Keratinocyte (primary cell): ENCODE measurements around the gene PSMB5. TPM values are rescaled to one million over a fixed set of nuclear protein-coding genes. Genes with fewer than 3 reads are reported as not detected.

Experiments
- DNase-seq: peaks from one replicate; pipeline ENCODE4 v3.0.0-alpha.2; 2011; ENCODE audit warnings: low read depth, missing footprints, low spot score
- FAIRE-seq: peaks from 2 replicates; lab custom pipeline; 2011; peaks lifted over from hg19 to GRCh38; lab: Jason Lieb, UNC
- H2AFZ ChIP-seq: 2 replicates; pipeline ENCODE4 v1.6.0; 2012; ENCODE audit warnings: low read length, control low read depth, inconsistent platforms; ENCODE audit not compliant: control insufficient read depth
- H3K27ac ChIP-seq: 2 replicates; pipeline ENCODE4 v1.5.1; 2011; ENCODE audit warnings: low read length; ENCODE audit not compliant: control insufficient read depth, insufficient read depth
- H3K27me3 ChIP-seq: 3 replicates; pipeline ENCODE4 v1.6.0; 2011; ENCODE audit warnings: low read length; ENCODE audit not compliant: control insufficient read depth, insufficient read depth; ENCODE audit errors: extremely low read depth
- H3K36me3 ChIP-seq, 2 experiments: 2 replicates in 1 of 2; 3 replicates in 1 of 2; pipeline ENCODE4 v1.5.1; 2011; ENCODE audit warnings: low read length in 2 of 2, mild to moderate bottlenecking in 1 of 2; ENCODE audit not compliant: control insufficient read depth in 2 of 2, insufficient read depth in 2 of 2; ENCODE audit errors: extremely low read depth in 1 of 2
- H3K4me1 ChIP-seq: 3 replicates; pipeline ENCODE4 v1.5.1; 2011; ENCODE audit warnings: low read length; ENCODE audit not compliant: control insufficient read depth, insufficient read depth; ENCODE audit errors: extremely low read depth
- H3K4me2 ChIP-seq: 3 replicates; pipeline ENCODE4 v1.6.0; 2011; ENCODE audit warnings: low read depth, low read length; ENCODE audit not compliant: control insufficient read depth, insufficient read depth; ENCODE audit errors: extremely low read depth
- H3K4me3 ChIP-seq, 3 experiments: fragments of 200-600 bp in 1 of 3; sonication (generic) in 1 of 3; 2 replicates in 2 of 3; 3 replicates in 1 of 3; pipeline ENCODE4 v1.5.1; 2011 to 2016; ENCODE audit warnings: low read length in 3 of 3, mild to moderate bottlenecking in 3 of 3, control low read depth in 2 of 3, inconsistent platforms in 1 of 3, low read depth in 1 of 3, mixed read lengths in 1 of 3, mixed run types in 1 of 3, moderate library complexity in 1 of 3; ENCODE audit not compliant: control insufficient read depth in 2 of 3, insufficient read depth in 2 of 3; ENCODE audit errors: extremely low read depth in 1 of 3
- H3K79me2 ChIP-seq: 2 replicates; pipeline ENCODE4 v1.6.0; 2012; ENCODE audit warnings: low read length; ENCODE audit not compliant: control insufficient read depth, insufficient read depth
- H3K9ac ChIP-seq: 3 replicates; pipeline ENCODE4 v1.6.0; 2011; ENCODE audit warnings: low read length; ENCODE audit not compliant: control insufficient read depth, insufficient read depth; ENCODE audit errors: extremely low read depth
- H3K9me1 ChIP-seq: 3 replicates; pipeline ENCODE4 v1.6.0; 2011; ENCODE audit warnings: low read length; ENCODE audit not compliant: control insufficient read depth, insufficient read depth; ENCODE audit errors: extremely low read depth
- H3K9me3 ChIP-seq: 2 replicates; pipeline ENCODE4 v1.5.1; 2012; ENCODE audit warnings: low read depth, low read length; ENCODE audit not compliant: control insufficient read depth
- H4K20me1 ChIP-seq: 3 replicates; pipeline ENCODE4 v1.6.0; 2011; ENCODE audit warnings: low read length; ENCODE audit not compliant: control insufficient read depth, insufficient read depth; ENCODE audit errors: extremely low read depth
- CTCF ChIP-seq, 3 experiments: IDR thresholded peaks in 1 of 3; conservative IDR thresholded peaks in 1 of 3; optimal IDR thresholded peaks in 1 of 3; 2 replicates in 2 of 3; 3 replicates in 1 of 3; pipeline versions ENCODE3 to v1.5.1; 2011; ENCODE audit warnings: low read length in 3 of 3, mild to moderate bottlenecking in 3 of 3, moderate library complexity in 2 of 3, control low read depth in 1 of 3, inconsistent platforms in 1 of 3; ENCODE audit not compliant: insufficient read depth in 2 of 3; ENCODE audit errors: extremely low read depth in 1 of 3
- EZH2 ChIP-seq: IDR thresholded peaks from one replicate; pipeline ENCODE4 v1.6.1; 2012; ENCODE audit warnings: inconsistent platforms, mild to moderate bottlenecking, low read length, moderate library complexity
- dilution Hi-C: fragments of 300-500 bp; cut with MboI; formaldehyde crosslinking; loops from one replicate; pipeline ENCODE4 v1.7.0; 2020; ENCODE audit warnings: low sequenced_read_pairs; ENCODE audit not compliant: extremely low pct_ligation_motif_present
- polyA plus RNA-seq, 5 experiments: library from polyadenylated mRNA; depleted of rRNA in 3 of 5; stranded (reverse) in 3 of 5; stranded (forward) in 1 of 5; unstranded in 1 of 5; fragments of >200 nt; gene quantifications; 1 replicate in 1 of 5; 2 replicates in 3 of 5; 3 replicates in 1 of 5; pipeline versions ENCODE4 v1.2.1 to v1.2.3, GENCODE V29; 2011 to 2012; ENCODE audit warnings: missing spikeins in 2 of 5, low read depth in 1 of 5, low replicate concordance in 1 of 5

PSMB5 gene
- polyA plus RNA-seq, 1 donor (not counting 4 experiments of a cell fraction or from before 2014, with no cell fraction given) = 285 TPM

- H3K36me3 ChIP-seq = peaks cover 48 to 62% of the 10 kb centered on the region in 2 experiments
- peaks cover 4% of the 10 kb centered on the region for H3K9me1 ChIP-seq
- H3K9me3 ChIP-seq = no peaks in the 10 kb centered on the region
- H3K27ac ChIP-seq = no peak overlapping the region
- no peak overlapping the region for H3K9ac ChIP-seq
- dilution Hi-C loops = no loop called here
- peaks cover 19% of the 10 kb centered on the region for H4K20me1 ChIP-seq
- H3K4me2 ChIP-seq = peak overlapping the region; percentile 47
- no peaks in the 10 kb centered on the region for H3K27me3 ChIP-seq
- H2AFZ ChIP-seq = no peak overlapping the region
- peaks cover 53% of the 10 kb centered on the region for H3K79me2 ChIP-seq
- peaks cover 23% of the 10 kb centered on the region for H3K4me1 ChIP-seq
- TF ChIP-seq EZH2 (no peak), CTCF (optimal IDR thresholded peaks at IDR 0.05 in 1 of 3, IDR thresholded peaks at IDR 0.05 in 1 of 3, conservative IDR thresholded peaks at IDR 0.05 in 1 of 3; ENCODE audit: extremely low read depth in 1 of 3, insufficient read depth in 2 of 3, low read length in 3 of 3) (no peak)
- no peak overlapping the region for H3K4me3 ChIP-seq
- FAIRE-seq (no peak), DNase-seq (no peak)
Observed at GRCh38 chr14:23067847-23068788, 33.4 kb upstream of the PSMB5 start.

GRCh38 chr14:23066855-23067744 lies 32.4 kb upstream of the PSMB5 start:
- Histone ChIP-seq H4K20me1 (peaks cover 19% of the 10 kb centered on the region), H3K79me2 (peaks cover 51% of the 10 kb centered on the region), H3K27ac (no peak overlapping the region), H3K9me1 (peaks cover 4% of the 10 kb centered on the region), H3K9ac (no peak overlapping the region), H3K4me3 (no peak overlapping the region), H2AFZ (no peak overlapping the region), H3K36me3 (peaks cover 54 to 66% of the 10 kb centered on the region in 2 experiments), H3K4me1 (peaks cover 28% of the 10 kb centered on the region), H3K27me3 (no peaks in the 10 kb centered on the region), H3K4me2 (no peak overlapping the region), H3K9me3 (no peaks in the 10 kb centered on the region)
- DNase-seq (no peak), FAIRE-seq (no peak)
- dilution Hi-C loops = no loop called here
- TF ChIP-seq EZH2 (no peak), CTCF (optimal IDR thresholded peaks at IDR 0.05 in 1 of 3, IDR thresholded peaks at IDR 0.05 in 1 of 3, conservative IDR thresholded peaks at IDR 0.05 in 1 of 3; ENCODE audit: extremely low read depth in 1 of 3, insufficient read depth in 2 of 3, low read length in 3 of 3) (no peak)
